ENCODE results near the gene CATSPERD. TPM values are rescaled to one million over a fixed set of nuclear protein-coding genes. Genes with fewer than 3 reads are reported as not detected.

CATSPERD gene
- total and polyA plus RNA-seq, 9 of the 15 experiments (the other 6 are each of a cell fraction or from before 2014, with no cell fraction given), result not detected

- TF ChIP-seq, protein P1, sequence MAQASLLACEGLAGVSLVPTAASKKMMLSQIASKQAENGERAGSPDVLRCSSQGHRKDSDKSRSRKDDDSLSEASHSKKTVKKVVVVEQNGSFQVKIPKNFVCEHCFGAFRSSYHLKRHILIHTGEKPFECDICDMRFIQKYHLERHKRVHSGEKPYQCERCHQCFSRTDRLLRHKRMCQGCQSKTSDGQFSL (CRISPR knock-in tag; IDR thresholded peaks at IDR 0.05), result no peak; the same call in 1 of the 2 replicates
- TF ChIP-seq, protein P1 (tag; IDR thresholded peaks at IDR 0.05), result no peak
- TF ChIP-seq, protein P2, sequence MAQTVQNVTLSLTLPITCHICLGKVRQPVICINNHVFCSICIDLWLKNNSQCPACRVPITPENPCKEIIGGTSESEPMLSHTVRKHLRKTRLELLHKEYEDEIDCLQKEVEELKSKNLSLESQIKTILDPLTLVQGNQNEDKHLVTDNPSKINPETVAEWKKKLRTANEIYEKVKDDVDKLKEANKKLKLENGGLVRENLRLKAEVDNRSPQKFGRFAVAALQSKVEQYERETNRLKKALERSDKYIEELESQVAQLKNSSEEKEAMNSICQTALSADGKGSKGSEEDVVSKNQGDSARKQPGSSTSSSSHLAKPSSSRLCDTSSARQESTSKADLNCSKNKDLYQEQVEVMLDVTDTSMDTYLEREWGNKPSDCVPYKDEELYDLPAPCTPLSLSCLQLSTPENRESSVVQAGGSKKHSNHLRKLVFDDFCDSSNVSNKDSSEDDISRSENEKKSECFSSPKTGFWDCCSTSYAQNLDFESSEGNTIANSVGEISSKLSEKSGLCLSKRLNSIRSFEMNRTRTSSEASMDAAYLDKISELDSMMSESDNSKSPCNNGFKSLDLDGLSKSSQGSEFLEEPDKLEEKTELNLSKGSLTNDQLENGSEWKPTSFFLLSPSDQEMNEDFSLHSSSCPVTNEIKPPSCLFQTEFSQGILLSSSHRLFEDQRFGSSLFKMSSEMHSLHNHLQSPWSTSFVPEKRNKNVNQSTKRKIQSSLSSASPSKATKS (CRISPR knock-in tag; IDR thresholded peaks at IDR 0.05), result no peak
- TF ChIP-seq PHF8 (IDR thresholded peaks at IDR 0.05; ENCODE audit: borderline replicate concordance, low read length) (peak; percentile 98), CHD1 (IDR thresholded peaks at IDR 0.05; ENCODE audit: low read length) (no peak), DMBX1 (CRISPR knock-in tag; IDR thresholded peaks at IDR 0.05; ENCODE audit: borderline replicate concordance) (peak; percentile 36), ZBTB7A (IDR thresholded peaks at IDR 0.05; ENCODE audit: borderline replicate concordance, control insufficient read depth, low read depth, low read length) (no peak; the same call in 1 of the 2 replicates), GATAD2A (IDR thresholded peaks at IDR 0.05) (0 out of 2 replicates have a peak, but pooled peaks have one; percentile 33), SMARCE1 (IDR thresholded peaks at IDR 0.05) (no peak), NFE2L1 (tag; IDR thresholded peaks at IDR 0.05; ENCODE audit: borderline replicate concordance, low read depth) (no peak), ARID3B (CRISPR knock-in tag; IDR thresholded peaks at IDR 0.05; ENCODE audit: borderline replicate concordance) (0 out of 2 replicates have a peak, but pooled peaks have one; percentile 24), ESRRA (IDR thresholded peaks at IDR 0.05; ENCODE audit: borderline replicate concordance, low read depth) (peak; percentile 49; the same call in 1 of the 2 replicates), SREBF1 (IDR thresholded peaks at IDR 0.05; ENCODE audit: borderline replicate concordance, low read depth, low read length) (no peak), PHB (CRISPR knock-in tag; IDR thresholded peaks at IDR 0.05) (no peak), ZBTB12 (CRISPR knock-in tag; IDR thresholded peaks at IDR 0.05) (no peak), BCL6 (CRISPR knock-in tag; IDR thresholded peaks at IDR 0.05) (no peak), JUND (IDR thresholded peaks at IDR 0.05; ENCODE audit: borderline replicate concordance, low read depth, low read length) (0 out of 2 replicates have a peak, but pooled peaks have one; percentile 45), JUND (tag; IDR thresholded peaks at IDR 0.05; ENCODE audit: borderline replicate concordance, low read depth, low read length) (no peak; the same call in 2 of the 3 replicates), CHCHD3 (CRISPR knock-in tag; IDR thresholded peaks at IDR 0.05) (no peak), RFX7 (CRISPR knock-in tag; IDR thresholded peaks at IDR 0.05) (no peak), GABPB2 (CRISPR knock-in tag; conservative IDR thresholded peaks at IDR 0.05) (no peak), HMGN3 (IDR thresholded peaks at IDR 0.05; ENCODE audit: borderline replicate concordance, extremely low read depth, insufficient read length, low read depth, low read length) (peak; percentile 87), NFRKB (IDR thresholded peaks at IDR 0.05; ENCODE audit: low read depth) (peak; percentile 76)
Measured at GRCh38 chr19:5690125-5690954, 30.1 kb upstream of the CATSPERD start, which contains the start of gene RPL36 (continued).

Measured in K562 (cell line).